B cell (primary cell): ENCODE measurements around the gene NSDHL. TPM values are rescaled to one million over a fixed set of nuclear protein-coding genes. Genes with fewer than 3 reads are reported as not detected.

Experiments
- ATAC-seq: fragments of 200-7000 bp; cut with Tn5 transposase; one replicate; pipeline ENCODE4 v1.10.0; 2021; ENCODE audit warnings: low read depth, mild to moderate bottlenecking, moderate number of reproducible peaks, moderate library complexity
- CTCF ChIA-PET: fragments of 350-600 bp; sonication (Branson Sonifier 250); formaldehyde crosslinking; loops from one replicate; lab custom pipeline; 2021; ENCODE audit warnings: antibody characterized with exemption, inconsistent platforms; lab: Charles Lee
- POLR2A ChIA-PET: fragments of 350-600 bp; sonication (Branson Sonifier 250); formaldehyde crosslinking; loops from one replicate; lab custom pipeline; 2021; ENCODE audit warnings: antibody characterized with exemption; lab: Charles Lee
- DNase-seq: peaks from one replicate; pipeline ENCODE4 v3.0.0; 2013
- H2AFZ ChIP-seq: 2 replicates; pipeline ENCODE4 v1.6.1; 2012; ENCODE audit warnings: mild to moderate bottlenecking, low read depth, low read length; ENCODE audit not compliant: insufficient read depth, poor library complexity, severe bottlenecking
- H3K27ac ChIP-seq, 2 donors: 1 replicate in 1 of 2; 2 replicates in 1 of 2; pipeline ENCODE4 v1.5.1; 2012 to 2013; ENCODE audit warnings: low read length in 2 of 2, mild to moderate bottlenecking in 2 of 2, moderate library complexity in 1 of 2
- H3K27me3 ChIP-seq, 4 experiments: fragments of 200-600 bp in 1 of 4; sonication (generic) in 1 of 4; replicated peaks in 1 of 4; 1 replicate in 2 of 4; 2 replicates in 2 of 4; pipeline versions ENCODE4 v1.6.1 to v1.7.0; 2013 to 2016; ENCODE audit warnings: low read length in 3 of 4, mild to moderate bottlenecking in 2 of 4, mixed read lengths in 1 of 4, moderate library complexity in 1 of 4; ENCODE audit not compliant: insufficient read depth in 4 of 4, control insufficient read depth in 3 of 4; ENCODE audit errors: control extremely low read depth in 1 of 4
- H3K36me3 ChIP-seq, 2 experiments: replicated peaks in 1 of 2; 1 replicate in 1 of 2; 2 replicates in 1 of 2; pipeline versions ENCODE4 v1.6.1 to v1.7.1; 2013; ENCODE audit warnings: low read length in 1 of 2; ENCODE audit not compliant: insufficient read depth in 2 of 2, control insufficient read depth in 1 of 2; ENCODE audit errors: control extremely low read depth in 1 of 2, extremely low read depth in 1 of 2
- H3K4me1 ChIP-seq, 2 donors: fragments of 200-600 bp in 1 of 2; sonication (generic) in 1 of 2; 1 replicate in 1 of 2; 2 replicates in 1 of 2; pipeline versions ENCODE4 v1.5.1 to v1.6.1; 2013 to 2017; ENCODE audit warnings: low read length in 2 of 2; ENCODE audit not compliant: control insufficient read depth in 2 of 2, insufficient read depth in 2 of 2
- H3K4me2 ChIP-seq: replicated peaks from 2 replicates; pipeline ENCODE3; 2012; ENCODE audit warnings: mild to moderate bottlenecking, low read depth, low read length; ENCODE audit not compliant: poor library complexity, severe bottlenecking
- H3K4me3 ChIP-seq, 5 experiments: fragments of 200-600 bp in 1 of 5; sonication (generic) in 1 of 5; 1 replicate in 3 of 5; 2 replicates in 2 of 5; pipeline versions ENCODE4 v1.5.1 to v1.7.0; 2011 to 2016; ENCODE audit warnings: low read length in 4 of 5, mild to moderate bottlenecking in 4 of 5, low read depth in 2 of 5, control low read depth in 1 of 5, moderate library complexity in 1 of 5; ENCODE audit not compliant: insufficient read depth in 1 of 5; ENCODE audit errors: control extremely low read depth in 1 of 5, extremely low read depth in 1 of 5
- H3K79me2 ChIP-seq: fragments of 200-600 bp; sonication (generic); one replicate; pipeline ENCODE4 v1.6.0; 2016; ENCODE audit warnings: low read length; ENCODE audit not compliant: control insufficient read depth, insufficient read depth
- H3K9ac ChIP-seq: fragments of 200-600 bp; sonication (generic); 2 replicates; pipeline ENCODE4 v1.6.1; 2017; ENCODE audit warnings: mild to moderate bottlenecking, low read length, moderate library complexity
- H3K9me3 ChIP-seq, 3 donors: one replicate each; pipeline versions ENCODE4 v1.6.1 to v1.7.1; 2013; ENCODE audit warnings: low read length in 2 of 3; ENCODE audit not compliant: control insufficient read depth in 2 of 3, insufficient read depth in 1 of 3; ENCODE audit errors: control extremely low read depth in 1 of 3
- H4K20me1 ChIP-seq: 2 replicates; pipeline ENCODE4 v1.6.0; 2012; ENCODE audit warnings: mild to moderate bottlenecking, low read length; ENCODE audit not compliant: insufficient read depth, control insufficient read depth, poor library complexity, severe bottlenecking
- H3K27ac Mint-ChIP-seq: one replicate; pipeline ENCODE4 v1.8.0; 2021; ENCODE audit warnings: mixed read lengths
- H3K27me3 Mint-ChIP-seq: one replicate; pipeline ENCODE4 v1.8.0; 2021; ENCODE audit warnings: mixed read lengths
- H3K4me1 Mint-ChIP-seq: one replicate; pipeline ENCODE4 v1.8.0; 2021; ENCODE audit warnings: mixed read lengths
- H3K4me3 Mint-ChIP-seq: one replicate; pipeline ENCODE4 v1.8.0; 2021; ENCODE audit warnings: mixed read lengths
- H3K9me3 Mint-ChIP-seq: one replicate; pipeline ENCODE4 v1.8.0; 2022; ENCODE audit warnings: mixed read lengths; ENCODE audit not compliant: insufficient read depth
- CTCF ChIP-seq: fragments of 200-600 bp; IDR thresholded peaks from one replicate; pipeline ENCODE4 v1.8.0; 2022; ENCODE audit warnings: antibody characterized with exemption, mild to moderate bottlenecking
- EZH2 ChIP-seq: IDR thresholded peaks from 2 replicates; pipeline ENCODE4 v1.6.1; 2012; ENCODE audit warnings: borderline replicate concordance, low read depth, mild to moderate bottlenecking, moderate library complexity, low read length; ENCODE audit not compliant: insufficient read depth, poor library complexity, severe bottlenecking
- WGBS: methylation state at CpG from one replicate; pipeline ENCODE4 v1.1.5; 2013; ENCODE audit warnings: missing lambda C conversion rate; ENCODE audit not compliant: insufficient coverage; 5-methylcytosine and 5-hydroxymethylcytosine counted together
- intact Hi-C: fragments of 100-400 bp; cut with micrococcal nuclease; formaldehyde crosslinking; loops from one replicate; pipeline ENCODE4 v1.10.0; 2022
- polyA plus RNA-seq: library from polyadenylated mRNA; depleted of rRNA; stranded (reverse); fragments of >200 nt; gene quantifications from 2 replicates; pipeline ENCODE4 v1.2.3, GENCODE V29; 2012
- total RNA-seq, 2 donors: library from RNA; stranded (reverse); fragments of 120-200 nt in 1 of 2; gene quantifications; 1 replicate in 1 of 2; 2 replicates in 1 of 2; pipeline versions ENCODE4 v1.2.3 to v1.2.4, GENCODE V29; 2013 to 2022

Gene NSDHL
- total and polyA plus RNA-seq, 2 donors (not counting 1 experiment from before 2014, with no cell fraction given): 4.9 to 10.3 TPM

DNA sequence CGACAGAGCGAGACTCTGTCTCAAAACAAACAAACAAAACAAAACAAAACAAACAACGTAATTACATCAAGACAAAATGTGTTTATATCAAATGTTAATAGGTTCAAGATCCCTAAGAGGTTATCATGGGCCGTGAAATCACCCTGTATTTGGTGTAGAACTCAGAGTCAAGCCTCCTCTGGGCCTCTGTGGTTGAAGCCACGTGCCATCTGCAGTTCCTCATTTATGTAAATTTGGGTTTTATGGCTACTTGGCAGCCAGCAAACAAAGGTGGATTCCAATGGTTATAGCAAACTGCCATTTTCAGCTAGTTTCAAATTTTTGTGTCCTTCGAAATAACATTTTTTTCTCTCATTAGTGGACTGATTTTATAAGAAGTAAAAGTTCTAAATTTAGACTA, 16.4 kb downstream of the NSDHL start:
- DNase-seq: peak; percentile 17
- Histone ChIP-seq H3K27ac (no peak overlapping the region), H3K4me3 (no peak overlapping the region), H3K4me1 (peaks cover 0 to 3% of the 10 kb centered on the region in 2 donors), H3K27me3 (no peaks in the 10 kb centered on the region), H3K9ac (no peak overlapping the region), H3K79me2 (peaks cover 2% of the 10 kb centered on the region), H3K9me3 (no peaks in the 10 kb centered on the region), H2AFZ (no peak overlapping the region), H3K36me3 (peaks cover 0 to 8% of the 10 kb centered on the region in 2 experiments), H3K4me2 (no peak overlapping the region), H4K20me1 (no peaks in the 10 kb centered on the region)
- H3K27me3 Mint-ChIP-seq: no peaks in the 10 kb centered on the region
- no CpG with 5 or more reads among the region's 6 CpGs for WGBS
- no peak overlapping the region for H3K4me3 Mint-ChIP-seq
- CTCF ChIA-PET: no interaction called here
- peaks cover 3% of the 10 kb centered on the region for H3K4me1 Mint-ChIP-seq
- no peak for ATAC-seq
- POLR2A ChIA-PET: no interaction called here
- no peak overlapping the region for H3K27ac Mint-ChIP-seq
- no peaks in the 10 kb centered on the region for H3K9me3 Mint-ChIP-seq
- TF ChIP-seq CTCF (no peak), EZH2 (no peak)
- intact Hi-C loops: no loop called here

GRCh38 chrX:152850465-152850864, 19.6 kb downstream of the NSDHL start:
- Mint-ChIP-seq H3K9me3 (no peaks in the 10 kb centered on the region), H3K27me3 (no peaks in the 10 kb centered on the region), H3K4me3 (no peak overlapping the region), H3K27ac (no peak overlapping the region), H3K4me1 (peaks cover 3% of the 10 kb centered on the region)
- ATAC-seq (no peak), DNase-seq (no peak)
- POLR2A ChIA-PET: no interaction called here
- intact Hi-C loops: no loop called here
- TF ChIP-seq EZH2 (no peak), CTCF (no peak)
- CTCF ChIA-PET: no interaction called here
- Histone ChIP-seq H3K9ac (no peak overlapping the region), H3K4me3 (no peak overlapping the region), H2AFZ (no peak overlapping the region), H3K4me1 (peaks cover 0 to 3% of the 10 kb centered on the region in 2 donors), H3K79me2 (no peaks in the 10 kb centered on the region), H3K4me2 (no peak overlapping the region), H3K9me3 (no peaks in the 10 kb centered on the region), H4K20me1 (no peaks in the 10 kb centered on the region), H3K27me3 (no peaks in the 10 kb centered on the region), H3K27ac (no peak overlapping the region), H3K36me3 (peaks cover 0 to 6% of the 10 kb centered on the region in 2 experiments)
- no CpG with 5 or more reads among the region's 2 CpGs for WGBS
